Natural killer cell treated with Interleukin-12 subunit alpha and Interleukin-12 subunit beta and Interleukin-15 and Interleukin-18, amount 100 ng/mL, for 72 hours (primary cell): Measurements from ENCODE around the gene LGR5. TPM values are rescaled to one million over a fixed set of nuclear protein-coding genes. Genes with fewer than 3 reads are reported as not detected.
A peak's percentile ranks its signal among the peaks of the same experiment; 100 is the strongest.
"Not testable (repeated sequence)": the region's sequence is repeated elsewhere in the genome, so short reads cannot be mapped to it uniquely, and the experiment has no call there.

Experiments
- ATAC-seq, 2 donors: fragments of 150-1000 bp; cut with Tn5 transposase in 1 of 2; sonication (Bioruptor Pico), chemical (Tn5 transposase) in 1 of 2; 2 replicates each; pipeline ENCODE4 v1.10.0; 2021
- DNase-seq: peaks from one replicate; pipeline ENCODE4 v3.0.0; 2022; ENCODE audit warnings: low spot score
- H3K27ac Mint-ChIP-seq, 2 donors: 1 replicate in 1 of 2; 2 replicates in 1 of 2; pipeline ENCODE4 v1.8.0; 2022; ENCODE audit warnings: mixed read lengths in 2 of 2, mild to moderate bottlenecking in 1 of 2, moderate library complexity in 1 of 2
- H3K27me3 Mint-ChIP-seq, 2 donors: 1 replicate in 1 of 2; 2 replicates in 1 of 2; pipeline ENCODE4 v1.8.0; 2022; ENCODE audit warnings: mixed read lengths in 2 of 2
- H3K36me3 Mint-ChIP-seq: one replicate; pipeline ENCODE4 v1.8.0; 2022; ENCODE audit warnings: mixed read lengths
- H3K4me1 Mint-ChIP-seq, 2 donors: 1 replicate in 1 of 2; 2 replicates in 1 of 2; pipeline ENCODE4 v1.8.0; 2022; ENCODE audit warnings: low read depth in 2 of 2, mixed read lengths in 2 of 2, mild to moderate bottlenecking in 1 of 2
- H3K4me3 Mint-ChIP-seq: one replicate; pipeline ENCODE4 v1.8.0; 2022; ENCODE audit warnings: mixed read lengths
- H3K9me3 Mint-ChIP-seq: 2 replicates; pipeline ENCODE4 v1.8.0; 2022; ENCODE audit warnings: mixed read lengths
- total RNA-seq, 2 donors: library from RNA; stranded (reverse); gene quantifications; one replicate each; pipeline ENCODE4 v1.2.3, GENCODE V29; 2022

LGR5 gene
- total RNA-seq, 2 donors from 2014 or later = not detected

GRCh38 chr12:71474791-71475190 is 35.2 kb downstream of the LGR5 start:
- no peaks in the 10 kb centered on the region for H3K36me3 Mint-ChIP-seq
- H3K27me3 Mint-ChIP-seq = peaks cover 0 to 20% of the 10 kb centered on the region in 2 donors
- no peak overlapping the region for H3K4me3 Mint-ChIP-seq
- H3K4me1 Mint-ChIP-seq = no peaks in the 10 kb centered on the region
- no peaks in the 10 kb centered on the region for H3K9me3 Mint-ChIP-seq
- no peak overlapping the region for H3K27ac Mint-ChIP-seq
- ATAC-seq = no peak
- DNase-seq = no peak

GRCh38 chr12:71475280-71475679 is 35.7 kb downstream of the LGR5 start:
- Mint-ChIP-seq H3K36me3 (no peaks in the 10 kb centered on the region), H3K27ac (no peak overlapping the region), H3K27me3 (peaks cover 0 to 21% of the 10 kb centered on the region in 2 donors), H3K4me3 (no peak overlapping the region), H3K4me1 (no peaks in the 10 kb centered on the region), H3K9me3 (no peaks in the 10 kb centered on the region)
- DNase-seq = no peak
- ATAC-seq = no peak

GRCh38 chr12:71476513-71476912 is 36.9 kb downstream of the LGR5 start:
- Mint-ChIP-seq H3K9me3 (peaks cover 2% of the 10 kb centered on the region), H3K27me3 (peaks cover 0 to 21% of the 10 kb centered on the region in 2 donors), H3K27ac (no peak overlapping the region), H3K36me3 (no peaks in the 10 kb centered on the region), H3K4me1 (no peaks in the 10 kb centered on the region), H3K4me3 (no peak overlapping the region)
- ATAC-seq (peak in 1 of 2 donors; percentile 6), DNase-seq (no peak)

- no peaks in the 10 kb centered on the region for H3K4me1 Mint-ChIP-seq
- H3K27me3 Mint-ChIP-seq = peaks cover 2 to 21% of the 10 kb centered on the region in 2 donors
- H3K4me3 Mint-ChIP-seq = no peak overlapping the region
- H3K36me3 Mint-ChIP-seq = no peaks in the 10 kb centered on the region
- no peak for ATAC-seq
- peaks cover 2% of the 10 kb centered on the region for H3K9me3 Mint-ChIP-seq
- no peak overlapping the region for H3K27ac Mint-ChIP-seq
- DNase-seq = no peak
Observed at GRCh38 chr12:71477609-71478008, 38.0 kb downstream of the LGR5 start.

- Mint-ChIP-seq H3K9me3 (peaks cover 2% of the 10 kb centered on the region), H3K27me3 (peaks cover 2 to 21% of the 10 kb centered on the region in 2 donors), H3K4me3 (no peak overlapping the region), H3K27ac (no peak overlapping the region), H3K4me1 (no peaks in the 10 kb centered on the region), H3K36me3 (no peaks in the 10 kb centered on the region)
- no peak for DNase-seq
- ATAC-seq = no peak
Observed at GRCh38 chr12:71478270-71478669, 38.7 kb downstream of the LGR5 start.

GRCh38 chr12:71484272-71484905 is 44.8 kb downstream of the LGR5 start:
- DNase-seq = no peak
- Mint-ChIP-seq H3K4me3 (no peak overlapping the region), H3K27ac (no peak overlapping the region), H3K36me3 (peaks cover under 1% of the 10 kb centered on the region), H3K9me3 (peaks cover 2% of the 10 kb centered on the region), H3K4me1 (no peaks in the 10 kb centered on the region), H3K27me3 (peaks cover 2 to 13% of the 10 kb centered on the region in 2 donors)
- no peak for ATAC-seq

GRCh38 chr12:71490844-71491243 is 51.2 kb downstream of the LGR5 start:
- not testable (repeated sequence) for H3K36me3 Mint-ChIP-seq, H3K4me1 Mint-ChIP-seq, H3K4me3 Mint-ChIP-seq, H3K27ac Mint-ChIP-seq, H3K27me3 Mint-ChIP-seq, DNase-seq, H3K9me3 Mint-ChIP-seq, ATAC-seq

GRCh38 chr12:71492604-71493003 is 53.0 kb downstream of the LGR5 start:
- ATAC-seq = no peak
- Mint-ChIP-seq H3K27me3 (peaks cover 0 to 19% of the 10 kb centered on the region in 2 donors), H3K27ac (no peak overlapping the region), H3K4me1 (no peaks in the 10 kb centered on the region), H3K4me3 (no peak overlapping the region), H3K36me3 (peaks cover 4% of the 10 kb centered on the region), H3K9me3 (peaks cover 2% of the 10 kb centered on the region)
- no peak for DNase-seq

GRCh38 chr12:71499834-71500233 is 60.2 kb downstream of the LGR5 start:
- Mint-ChIP-seq H3K27me3 (peaks cover 0 to 18% of the 10 kb centered on the region in 2 donors), H3K9me3 (peaks cover 3% of the 10 kb centered on the region), H3K4me1 (no peaks in the 10 kb centered on the region)

GRCh38 chr12:71503579-71504391 is 64.2 kb downstream of the LGR5 start:
- ATAC-seq = no peak
- Mint-ChIP-seq H3K27ac (no peak overlapping the region), H3K27me3 (peaks cover 0 to 1% of the 10 kb centered on the region in 2 donors)

More at GRCh38 chr12:71499834-71500233, 60.2 kb downstream of the LGR5 start:
- Mint-ChIP-seq H3K4me3 (no peak overlapping the region), H3K27ac (no peak overlapping the region), H3K36me3 (no peaks in the 10 kb centered on the region)
- DNase-seq = no peak
- ATAC-seq = no peak

GRCh38 chr12:71504476-71504875 is 64.9 kb downstream of the LGR5 start:
- ATAC-seq (no peak), DNase-seq (no peak)
- Mint-ChIP-seq H3K36me3 (no peaks in the 10 kb centered on the region), H3K4me1 (no peaks in the 10 kb centered on the region), H3K27me3 (peaks cover 0 to 2% of the 10 kb centered on the region in 2 donors), H3K4me3 (no peak overlapping the region), H3K27ac (no peak overlapping the region), H3K9me3 (no peaks in the 10 kb centered on the region)

More at GRCh38 chr12:71503579-71504391, 64.2 kb downstream of the LGR5 start:
- Mint-ChIP-seq H3K36me3 (no peaks in the 10 kb centered on the region), H3K4me1 (no peaks in the 10 kb centered on the region), H3K9me3 (no peaks in the 10 kb centered on the region), H3K4me3 (no peak overlapping the region)
- no peak for DNase-seq

GRCh38 chr12:71509705-71510104 is 70.1 kb downstream of the LGR5 start:
- H3K9me3 Mint-ChIP-seq = peaks cover 4% of the 10 kb centered on the region
- no peak overlapping the region for H3K27ac Mint-ChIP-seq
- no peaks in the 10 kb centered on the region for H3K4me1 Mint-ChIP-seq
- no peak for DNase-seq
- H3K36me3 Mint-ChIP-seq = no peaks in the 10 kb centered on the region
- peaks cover 20% of the 10 kb centered on the region in 2 donors for H3K27me3 Mint-ChIP-seq
- no peak overlapping the region for H3K4me3 Mint-ChIP-seq
- no peak for ATAC-seq

GRCh38 chr12:71517145-71517846 is 77.7 kb downstream of the LGR5 start:
- Mint-ChIP-seq H3K4me3 (no peak overlapping the region), H3K9me3 (peaks cover 4% of the 10 kb centered on the region), H3K27me3 (peaks cover 20 to 42% of the 10 kb centered on the region in 2 donors), H3K4me1 (no peaks in the 10 kb centered on the region), H3K27ac (no peak overlapping the region), H3K36me3 (no peaks in the 10 kb centered on the region)
- ATAC-seq (no peak), DNase-seq (no peak)

- Mint-ChIP-seq H3K9me3 (no peaks in the 10 kb centered on the region), H3K27ac (no peak overlapping the region), H3K36me3 (no peaks in the 10 kb centered on the region), H3K27me3 (peaks cover 12 to 34% of the 10 kb centered on the region in 2 donors), H3K4me3 (no peak overlapping the region), H3K4me1 (no peaks in the 10 kb centered on the region)
- no peak for ATAC-seq
- DNase-seq = no peak
Observed at GRCh38 chr12:71521125-71521524, 81.5 kb downstream of the LGR5 start.
